Astrocyte (in vitro differentiated cells and primary cell): ENCODE results near the gene RHOB. TPM values are rescaled to one million over a fixed set of nuclear protein-coding genes. Genes with fewer than 3 reads are reported as not detected.
"Not testable (repeated sequence)": the region's sequence is repeated elsewhere in the genome, so short reads cannot be mapped to it uniquely, and the experiment has no call there.

Experiments
- DNase-seq: peaks from one replicate; pipeline ENCODE4 v3.0.0-alpha.2; 2010; ENCODE audit warnings: low read depth
- FAIRE-seq: peaks from 2 replicates; lab custom pipeline; 2011; peaks lifted over from hg19 to GRCh38; lab: Jason Lieb, UNC
- H2AFZ ChIP-seq: 2 replicates; pipeline ENCODE4 v1.6.0; 2012; ENCODE audit warnings: low read depth, low read length, inconsistent platforms
- H3K27ac ChIP-seq: 2 replicates; pipeline ENCODE4 v1.5.1; 2011; ENCODE audit warnings: low read depth, low read length, inconsistent platforms
- H3K27me3 ChIP-seq: 2 replicates; pipeline ENCODE4 v1.6.0; 2011; ENCODE audit warnings: low read length, inconsistent platforms; ENCODE audit not compliant: insufficient read depth
- H3K36me3 ChIP-seq: 2 replicates; pipeline ENCODE4 v1.5.1; 2011; ENCODE audit warnings: low read length, inconsistent platforms; ENCODE audit not compliant: insufficient read depth
- H3K4me1 ChIP-seq: 2 replicates; pipeline ENCODE4 v1.5.1; 2011; ENCODE audit warnings: low read length, inconsistent platforms; ENCODE audit not compliant: insufficient read depth
- H3K4me2 ChIP-seq: 2 replicates; pipeline ENCODE4 v1.6.0; 2012; ENCODE audit warnings: low read length, inconsistent platforms
- H3K4me3 ChIP-seq: 2 replicates; pipeline ENCODE4 v1.5.1; 2011; ENCODE audit warnings: low read depth, mild to moderate bottlenecking, low read length, inconsistent platforms; ENCODE audit not compliant: insufficient read depth
- H3K79me2 ChIP-seq: 2 replicates; pipeline ENCODE4 v1.6.0; 2012; ENCODE audit warnings: mild to moderate bottlenecking, low read length, inconsistent platforms; ENCODE audit not compliant: insufficient read depth
- H3K9ac ChIP-seq: 2 replicates; pipeline ENCODE4 v1.6.0; 2012; ENCODE audit warnings: mild to moderate bottlenecking, low read length, inconsistent platforms
- H3K9me3 ChIP-seq: 2 replicates; pipeline ENCODE4 v1.5.1; 2012; ENCODE audit warnings: low read depth, mild to moderate bottlenecking, low read length, inconsistent platforms; ENCODE audit not compliant: insufficient read depth
- H4K20me1 ChIP-seq: 2 replicates; pipeline ENCODE4 v1.6.0; 2012; ENCODE audit warnings: low read length, inconsistent platforms; ENCODE audit not compliant: insufficient read depth
- H3K27ac Mint-ChIP-seq: one replicate; pipeline ENCODE4 v1.8.0; 2021; ENCODE audit warnings: mild to moderate bottlenecking, mixed read lengths; ENCODE audit not compliant: unreplicated experiment
- H3K27me3 Mint-ChIP-seq: one replicate; pipeline ENCODE4 v1.8.0; 2021; ENCODE audit warnings: low read depth, mixed read lengths; ENCODE audit not compliant: unreplicated experiment
- H3K36me3 Mint-ChIP-seq: one replicate; pipeline ENCODE4 v1.8.0; 2021; ENCODE audit warnings: low read depth, mixed read lengths; ENCODE audit not compliant: unreplicated experiment
- H3K4me1 Mint-ChIP-seq: one replicate; pipeline ENCODE4 v1.8.0; 2021; ENCODE audit warnings: low read depth, mixed read lengths; ENCODE audit not compliant: unreplicated experiment
- H3K4me3 Mint-ChIP-seq: one replicate; pipeline ENCODE4 v1.8.0; 2021; ENCODE audit warnings: mild to moderate bottlenecking, moderate library complexity, mixed read lengths; ENCODE audit not compliant: unreplicated experiment
- H3K9me3 Mint-ChIP-seq: one replicate; pipeline ENCODE4 v1.8.0; 2021; ENCODE audit warnings: mild to moderate bottlenecking, mixed read lengths; ENCODE audit not compliant: unreplicated experiment
- EZH2 ChIP-seq: IDR thresholded peaks from 2 replicates; pipeline ENCODE4 v1.6.1; 2012; ENCODE audit warnings: mild to moderate bottlenecking, low read length, inconsistent platforms; ENCODE audit not compliant: insufficient read depth
- total RNA-seq: library from RNA; stranded (reverse); gene quantifications from 2 replicates; pipeline ENCODE4 v1.2.1, GENCODE V29; 2021
- TF ChIP-seq, protein P1 (sequence below): IDR thresholded peaks from 2 replicates; pipeline ENCODE4 v1.5.1; 2011; ENCODE audit warnings: low read depth, mild to moderate bottlenecking, inconsistent platforms, low read length, moderate library complexity; ENCODE audit not compliant: insufficient read depth

RHOB gene
- total RNA-seq, 1 donor from 2014 or later: 161 TPM

DNA sequence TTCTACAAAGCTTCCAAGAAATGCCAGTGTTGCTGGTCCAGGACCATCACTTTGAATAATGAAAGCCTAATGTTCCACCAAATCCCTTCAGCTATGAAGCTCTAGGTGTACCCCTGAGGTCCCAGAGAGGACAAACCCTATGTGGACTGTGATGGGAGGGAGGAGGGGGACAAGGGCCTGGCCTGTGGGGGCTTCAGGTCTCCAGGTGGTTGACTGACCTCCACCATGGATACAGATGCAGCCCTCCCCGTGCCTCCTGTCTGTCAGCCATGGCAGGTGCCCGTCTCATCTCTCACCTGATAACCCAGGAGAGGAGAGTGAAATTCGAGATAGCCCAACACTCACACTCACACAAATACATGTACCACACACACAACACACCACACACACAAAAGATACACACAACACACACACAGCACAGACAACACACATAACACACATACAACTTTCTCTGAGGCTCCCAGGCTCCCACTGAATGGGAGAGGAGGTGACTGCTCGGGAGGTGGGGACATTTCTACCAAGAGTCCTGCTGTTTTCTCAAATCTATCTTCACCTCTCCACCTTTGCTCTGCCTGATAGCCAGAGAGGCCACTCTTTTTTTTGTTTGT is 12.8 kb upstream of the RHOB start:
- DNase-seq (no peak), FAIRE-seq (no peak)
- Mint-ChIP-seq H3K27me3 (peaks cover 11% of the 10 kb centered on the region), H3K4me3 (no peak overlapping the region), H3K36me3 (no peaks in the 10 kb centered on the region), H3K9me3 (peaks cover 2% of the 10 kb centered on the region), H3K27ac (no peak overlapping the region), H3K4me1 (peaks cover 10% of the 10 kb centered on the region)
- H3K9me3 ChIP-seq: no peaks in the 10 kb centered on the region
- H3K36me3 ChIP-seq: no peaks in the 10 kb centered on the region
- no peak overlapping the region for H3K4me2 ChIP-seq
- TF ChIP-seq, protein P1, sequence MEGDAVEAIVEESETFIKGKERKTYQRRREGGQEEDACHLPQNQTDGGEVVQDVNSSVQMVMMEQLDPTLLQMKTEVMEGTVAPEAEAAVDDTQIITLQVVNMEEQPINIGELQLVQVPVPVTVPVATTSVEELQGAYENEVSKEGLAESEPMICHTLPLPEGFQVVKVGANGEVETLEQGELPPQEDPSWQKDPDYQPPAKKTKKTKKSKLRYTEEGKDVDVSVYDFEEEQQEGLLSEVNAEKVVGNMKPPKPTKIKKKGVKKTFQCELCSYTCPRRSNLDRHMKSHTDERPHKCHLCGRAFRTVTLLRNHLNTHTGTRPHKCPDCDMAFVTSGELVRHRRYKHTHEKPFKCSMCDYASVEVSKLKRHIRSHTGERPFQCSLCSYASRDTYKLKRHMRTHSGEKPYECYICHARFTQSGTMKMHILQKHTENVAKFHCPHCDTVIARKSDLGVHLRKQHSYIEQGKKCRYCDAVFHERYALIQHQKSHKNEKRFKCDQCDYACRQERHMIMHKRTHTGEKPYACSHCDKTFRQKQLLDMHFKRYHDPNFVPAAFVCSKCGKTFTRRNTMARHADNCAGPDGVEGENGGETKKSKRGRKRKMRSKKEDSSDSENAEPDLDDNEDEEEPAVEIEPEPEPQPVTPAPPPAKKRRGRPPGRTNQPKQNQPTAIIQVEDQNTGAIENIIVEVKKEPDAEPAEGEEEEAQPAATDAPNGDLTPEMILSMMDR: no peak
- TF ChIP-seq EZH2: no peak
- H3K27ac ChIP-seq: no peak overlapping the region
- no peaks in the 10 kb centered on the region for H3K79me2 ChIP-seq
- H3K4me1 ChIP-seq: peaks cover 12% of the 10 kb centered on the region
- H4K20me1 ChIP-seq: no peaks in the 10 kb centered on the region
- no peak overlapping the region for H3K9ac ChIP-seq
- H3K27me3 ChIP-seq: peaks cover 11% of the 10 kb centered on the region
- no peak overlapping the region for H3K4me3 ChIP-seq
- H2AFZ ChIP-seq: no peak overlapping the region

DNA sequence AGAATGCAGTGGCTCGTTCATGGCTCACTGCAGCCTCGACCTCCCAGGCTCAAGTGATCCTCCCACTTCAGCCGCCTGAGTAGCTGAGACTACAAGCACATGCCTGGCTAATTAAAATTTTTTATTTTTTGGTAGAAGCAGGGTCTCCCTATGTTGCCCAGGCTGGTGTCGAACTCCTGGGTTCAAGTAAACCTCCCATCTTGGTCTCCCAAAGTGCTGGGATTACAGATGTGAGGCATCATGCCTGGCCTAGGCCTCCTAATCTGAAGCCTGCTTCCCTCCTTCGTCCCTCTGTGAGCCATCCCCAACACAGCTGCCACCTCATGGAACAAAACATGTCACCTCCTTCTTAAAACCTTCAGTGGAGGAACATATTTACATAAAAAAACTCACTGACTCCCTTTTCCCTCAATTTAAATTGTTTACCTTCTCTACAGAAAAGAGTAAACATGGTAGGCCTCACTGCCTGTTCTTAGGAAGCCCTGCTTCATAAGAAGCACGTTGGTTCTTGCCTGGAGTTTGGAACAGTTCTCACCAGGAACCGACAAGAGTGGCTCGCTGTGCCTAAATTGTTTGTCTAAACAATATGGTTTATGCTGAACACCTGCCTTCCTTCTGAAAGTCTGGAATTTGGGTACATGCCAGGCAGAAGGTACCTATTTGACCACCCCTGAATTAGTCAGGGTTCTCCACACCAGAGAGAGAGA is 12.1 kb upstream of the RHOB start:
- H4K20me1 ChIP-seq: no peaks in the 10 kb centered on the region
- no peaks in the 10 kb centered on the region for H3K79me2 ChIP-seq
- TF ChIP-seq, protein P1: no peak
- TF ChIP-seq EZH2: no peak
- Mint-ChIP-seq H3K4me3 (no peak overlapping the region), H3K27ac (no peak overlapping the region), H3K27me3 (peaks cover 10% of the 10 kb centered on the region), H3K4me1 (peaks cover 14% of the 10 kb centered on the region), H3K9me3 (peaks cover 2% of the 10 kb centered on the region), H3K36me3 (no peaks in the 10 kb centered on the region)
- DNase-seq (no peak), FAIRE-seq (no peak)
- no peak overlapping the region for H3K4me3 ChIP-seq
- no peak overlapping the region for H3K9ac ChIP-seq
- H3K9me3 ChIP-seq: no peaks in the 10 kb centered on the region
- H2AFZ ChIP-seq: no peak overlapping the region
- H3K27ac ChIP-seq: no peak overlapping the region
- no peak overlapping the region for H3K4me2 ChIP-seq
- no peaks in the 10 kb centered on the region for H3K36me3 ChIP-seq
- H3K4me1 ChIP-seq: peaks cover 17% of the 10 kb centered on the region
- peaks cover 9% of the 10 kb centered on the region for H3K27me3 ChIP-seq

- not testable (repeated sequence) for H3K4me3 Mint-ChIP-seq, H3K27ac ChIP-seq, H3K27ac Mint-ChIP-seq, H3K9ac ChIP-seq, H3K36me3 ChIP-seq, H3K4me2 ChIP-seq, H3K79me2 ChIP-seq, FAIRE-seq, H3K9me3 Mint-ChIP-seq, H4K20me1 ChIP-seq, H3K27me3 Mint-ChIP-seq, H3K36me3 Mint-ChIP-seq, H2AFZ ChIP-seq, H3K27me3 ChIP-seq, DNase-seq, H3K9me3 ChIP-seq, H3K4me3 ChIP-seq
- H3K4me1 Mint-ChIP-seq: peaks cover 14% of the 10 kb centered on the region
- H3K4me1 ChIP-seq: peaks cover 17% of the 10 kb centered on the region
Observed at GRCh38 chr2:20435456-20435855, 11.4 kb upstream of the RHOB start.
